Measurements from ENCODE around the gene INHBA.

- no peak for TF ChIP-seq EZH2 (IDR thresholded peaks at IDR 0.05; ENCODE audit: low read length)
- no peak for TF ChIP-seq CTCF (optimal IDR thresholded peaks at IDR 0.05 in 1 of 3, IDR thresholded peaks at IDR 0.05 in 1 of 3, conservative IDR thresholded peaks at IDR 0.05 in 1 of 3; ENCODE audit: extremely low read depth in 1 of 3, insufficient read depth in 2 of 3, low read length in 3 of 3)
These were observed 13.1 kb downstream of the INHBA start for GRCh38 chr7:41689815-41690214.

All from keratinocyte (primary cell).